Fibroblast of upper back skin (primary cell): Measurements from ENCODE around the gene RAVER2.

Experiments used
- DNase-seq: peaks from one replicate; pipeline ENCODE4 v3.0.0-alpha.2; 2013

Gene RAVER2

DNA sequence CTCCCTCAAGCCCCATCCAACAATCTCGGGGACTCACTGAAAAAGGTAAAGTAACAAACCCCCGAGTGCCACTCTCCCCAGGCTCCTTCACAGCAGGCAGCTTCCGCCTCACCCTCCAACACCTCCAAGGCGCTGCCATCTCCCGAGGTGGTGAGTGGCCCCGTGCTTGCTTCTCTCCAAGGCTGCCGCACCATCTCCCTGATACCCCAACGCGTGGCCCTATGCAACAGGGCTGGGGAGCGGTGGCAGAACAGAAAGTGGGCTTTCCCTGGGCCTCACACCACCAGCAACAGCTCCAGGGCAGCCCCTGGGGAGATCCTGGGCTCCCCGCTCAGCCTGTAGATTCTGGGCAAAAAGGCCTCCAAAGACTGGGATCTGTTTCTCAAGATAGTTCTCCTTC is 105.1 kb downstream of the RAVER2 start:
- no peak for DNase-seq

DNA sequence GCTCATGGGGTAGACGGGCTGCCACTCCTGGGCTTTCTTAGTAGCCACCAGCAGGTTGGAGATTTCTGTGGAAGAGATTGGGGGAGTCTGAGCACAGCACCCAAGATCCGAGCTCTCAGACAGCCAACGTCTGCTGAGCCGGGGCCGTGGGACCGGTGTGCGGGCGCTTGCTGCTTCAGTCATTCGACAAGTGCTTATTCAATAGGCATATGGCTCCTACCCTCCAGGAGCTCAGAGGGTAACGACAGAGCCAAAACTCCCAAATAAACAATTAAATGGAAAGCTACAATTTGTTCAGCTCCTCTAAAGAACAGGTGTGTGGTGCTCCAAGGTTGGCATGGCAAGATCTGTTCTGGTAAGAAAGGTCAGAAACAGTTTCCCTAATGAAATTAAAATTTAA is 106.0 kb downstream of the RAVER2 start:
- DNase-seq: no peak

DNA sequence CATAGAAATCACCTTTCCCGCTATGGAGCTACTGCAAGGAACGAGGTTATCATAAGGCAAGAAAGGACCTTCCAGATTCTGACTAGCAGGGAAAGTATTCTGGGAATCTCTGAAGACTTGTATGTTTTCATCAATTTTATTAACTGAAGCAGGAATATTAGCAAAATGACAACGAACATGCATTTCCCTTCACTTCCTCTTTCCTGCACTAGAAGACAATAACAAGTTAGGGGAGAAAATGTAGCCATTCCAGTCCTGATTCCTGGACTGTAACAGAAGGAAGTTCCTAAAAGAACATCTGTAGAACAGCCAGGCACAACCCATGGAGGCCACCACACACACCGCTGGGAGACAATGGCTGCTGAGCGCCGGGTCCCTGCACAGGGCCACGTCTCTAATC is 106.8 kb downstream of the RAVER2 start:
- DNase-seq: no peak

DNA sequence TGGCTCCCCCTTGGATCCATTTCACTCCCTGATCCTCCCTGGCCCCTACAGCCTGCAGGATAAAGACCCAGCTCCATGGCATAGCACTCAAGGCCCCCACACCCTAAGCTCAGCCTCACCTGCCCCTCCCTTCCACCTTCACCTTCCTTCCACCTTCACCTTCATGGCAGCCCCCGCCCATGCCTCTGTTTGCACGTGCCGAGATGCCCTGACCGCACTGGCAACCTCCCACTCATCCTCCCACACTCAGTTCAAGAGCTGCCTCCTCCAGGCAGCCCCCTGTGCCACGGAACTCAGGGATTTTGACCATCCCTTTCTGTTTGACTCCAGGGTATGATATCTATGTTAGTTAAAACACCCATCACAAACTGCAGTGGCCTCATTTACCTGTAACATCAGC is 109.8 kb downstream of the RAVER2 start:
- DNase-seq: no peak

DNA sequence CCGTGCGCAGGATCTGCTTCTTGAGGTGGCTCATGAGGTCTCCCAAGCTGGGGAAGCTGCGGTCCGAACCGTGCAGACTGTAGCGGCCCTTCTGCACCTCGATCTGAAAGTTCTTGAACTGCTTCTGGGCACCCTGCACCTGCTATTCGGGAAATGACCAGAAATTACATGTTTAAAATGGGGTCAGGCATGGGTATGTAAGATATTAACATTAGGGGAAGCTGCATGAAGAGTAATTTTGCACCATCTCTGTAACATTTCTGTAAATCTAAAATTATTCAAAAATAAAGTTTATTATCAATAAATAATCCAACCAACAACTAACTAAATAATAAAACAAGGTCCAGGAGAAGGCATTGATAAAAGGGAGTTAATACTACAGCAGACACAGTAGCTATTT is 110.7 kb downstream of the RAVER2 start:
- DNase-seq: no peak

DNA sequence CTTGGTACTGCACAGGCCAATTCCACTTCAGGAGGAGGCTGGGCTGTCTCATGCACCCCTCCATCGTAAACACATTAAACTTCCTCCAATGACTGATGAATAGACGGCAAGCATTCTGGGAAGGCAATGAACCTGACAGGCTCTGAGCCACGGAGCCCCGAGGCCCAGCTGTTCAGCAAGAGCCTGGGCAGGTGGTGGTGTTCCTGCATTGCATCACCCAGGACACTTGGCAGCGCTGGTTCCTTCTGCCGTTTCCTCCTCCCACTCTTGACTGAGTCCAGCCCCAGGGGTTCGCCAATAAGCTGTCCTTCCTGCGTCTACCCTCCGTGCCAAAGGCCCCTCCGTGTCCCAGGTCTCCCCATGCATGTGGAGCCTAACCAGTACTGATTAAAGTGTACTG is 111.7 kb downstream of the RAVER2 start:
- no peak for DNase-seq

DNA sequence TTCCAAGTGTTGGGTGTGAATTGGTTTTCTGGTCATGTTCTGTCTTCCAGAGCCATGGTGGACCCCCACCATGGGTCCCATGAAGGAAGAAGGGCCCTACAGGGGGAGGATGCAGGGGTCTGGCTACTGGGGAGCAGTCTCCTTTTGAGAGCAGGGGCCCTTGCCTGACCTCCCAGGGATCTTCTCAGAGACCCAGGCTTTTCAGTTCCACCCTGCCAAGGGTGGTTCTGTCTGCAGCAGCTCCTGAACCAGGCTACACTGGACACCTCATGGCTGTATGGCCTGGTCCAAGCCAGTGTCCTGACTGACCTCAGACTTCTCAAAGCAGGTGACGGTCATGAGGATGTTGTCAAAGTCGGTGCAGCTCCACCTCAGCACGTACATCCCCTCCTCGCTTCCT is 112.5 kb downstream of the RAVER2 start:
- DNase-seq: no peak

DNA sequence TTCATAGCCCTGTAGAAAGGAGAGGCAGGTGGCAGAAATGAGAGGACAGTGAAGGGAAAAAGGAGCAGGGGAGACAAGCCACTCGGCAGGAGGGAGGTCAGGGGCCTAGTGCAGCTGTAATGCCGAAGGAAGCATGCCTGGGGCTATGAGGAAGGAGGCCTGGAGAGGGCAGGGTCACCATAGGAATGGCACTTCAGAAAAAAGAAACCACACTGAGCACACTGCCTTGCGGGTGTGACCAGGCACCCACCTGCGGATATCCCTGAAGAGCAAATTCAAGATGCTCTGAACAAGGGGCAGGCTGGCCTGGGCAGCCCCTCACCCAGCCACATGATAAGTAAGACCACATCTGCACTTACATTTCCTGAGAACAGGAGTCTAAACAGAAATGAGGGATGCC is 116.7 kb downstream of the RAVER2 start:
- peak; percentile 25 for DNase-seq

DNA sequence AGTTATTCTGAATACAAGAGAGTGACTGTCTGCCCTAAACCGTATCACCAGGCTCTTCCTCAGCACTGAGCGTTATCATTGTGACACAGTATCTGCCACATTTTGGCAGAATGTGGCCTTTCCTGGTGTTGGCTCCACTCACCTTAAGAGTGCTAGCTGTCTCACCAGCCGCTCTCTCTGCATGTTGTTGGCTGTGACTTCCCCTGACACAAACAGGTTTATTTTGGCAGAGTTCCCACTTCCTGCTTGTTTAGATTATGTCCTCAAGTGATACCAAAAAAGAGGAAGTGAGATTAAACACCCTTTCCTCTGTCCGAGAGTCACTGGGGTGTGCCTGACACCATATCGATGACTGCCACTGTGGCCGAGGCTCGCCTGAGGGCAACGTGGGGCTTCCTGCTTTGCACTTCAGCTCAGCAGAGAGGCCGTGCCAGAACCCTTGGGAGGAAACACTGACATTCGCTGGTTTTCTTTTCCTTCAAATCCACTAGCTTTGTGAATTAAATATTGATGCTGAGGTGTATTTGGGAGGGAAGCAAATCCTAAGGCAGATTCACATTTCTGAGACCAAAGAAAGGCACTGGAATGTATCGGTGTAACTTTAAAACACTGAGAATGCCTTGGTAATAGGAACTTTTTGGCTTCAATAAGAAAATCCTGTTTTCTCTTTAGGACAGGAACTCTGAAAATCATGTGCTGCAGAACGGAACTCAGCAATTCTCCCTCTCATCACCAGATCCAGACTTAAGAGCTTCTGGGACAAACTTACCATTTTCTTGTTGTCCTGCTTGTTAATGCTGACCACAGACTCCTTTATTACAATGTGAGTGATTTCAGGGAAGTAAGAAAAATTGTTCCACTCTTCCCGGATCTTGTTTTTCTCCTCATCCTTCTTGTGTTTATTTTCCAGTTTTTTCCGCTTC is 119.4 kb downstream of the RAVER2 start:
- DNase-seq: no peak

DNA sequence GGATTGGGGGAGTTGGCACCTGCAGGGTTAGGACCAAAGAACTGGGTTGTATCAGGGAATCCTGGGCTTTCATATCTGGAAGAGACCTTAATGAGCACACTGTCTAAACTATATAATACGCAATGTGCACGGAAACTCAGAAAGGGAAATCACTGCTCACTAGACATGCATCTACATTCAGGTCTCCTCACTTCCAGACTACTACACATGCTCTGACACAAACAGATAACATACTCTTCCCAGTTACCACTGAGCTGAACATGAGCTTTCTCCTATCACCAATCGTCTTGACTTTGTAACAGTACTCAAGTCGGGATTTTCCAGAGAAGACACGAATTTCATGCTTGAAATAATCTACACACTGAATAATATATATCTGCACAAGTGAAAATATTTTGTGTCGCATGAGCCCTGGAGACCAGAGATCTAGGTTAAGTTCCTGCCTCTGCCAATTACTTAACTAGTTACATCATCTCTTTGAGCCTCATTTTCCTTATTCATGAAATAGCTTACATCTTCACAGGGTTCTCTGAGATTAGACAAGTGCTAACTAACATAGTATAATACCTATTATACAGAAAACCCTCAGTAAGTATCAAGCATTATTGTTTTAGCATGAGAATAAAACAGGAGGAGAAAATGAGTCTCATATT is 120.4 kb downstream of the RAVER2 start:
- no peak for DNase-seq

DNA sequence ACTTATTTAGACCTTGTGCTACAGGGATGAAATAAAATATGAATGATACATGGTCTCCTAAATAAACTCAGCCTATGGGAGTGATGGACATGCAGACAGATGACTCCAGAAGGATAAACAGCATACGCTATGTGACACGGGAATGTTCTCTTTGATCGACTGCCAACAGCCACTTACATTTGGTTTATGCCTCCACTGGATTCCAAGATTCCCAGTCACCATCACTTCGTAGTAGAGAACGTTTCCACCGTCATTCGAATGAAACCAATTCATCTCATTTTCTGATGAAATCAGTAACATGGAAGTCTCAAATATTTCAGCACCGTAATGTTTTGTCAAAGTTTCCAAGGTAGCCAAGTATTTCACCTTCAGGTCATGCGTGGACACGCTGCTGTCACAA is 121.8 kb downstream of the RAVER2 start:
- DNase-seq: no peak

DNA sequence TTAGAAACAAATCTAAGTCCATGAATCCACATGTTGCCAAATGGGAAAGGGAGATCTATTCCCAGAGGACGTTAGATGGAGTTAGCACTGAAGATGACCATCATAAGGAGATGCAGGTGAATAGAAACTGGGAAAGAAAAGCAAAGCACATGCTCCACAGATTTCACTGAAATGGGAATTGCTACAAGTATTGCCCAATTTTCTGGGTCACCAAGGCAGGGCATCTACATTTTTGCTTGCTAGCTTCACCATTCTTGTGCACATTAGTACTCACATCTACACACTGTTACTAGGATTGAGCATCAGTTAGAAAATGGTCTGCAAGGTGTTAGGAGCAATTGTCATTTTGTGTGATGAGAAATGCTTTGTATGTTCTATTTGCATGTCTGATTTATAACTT is 122.4 kb downstream of the RAVER2 start:
- DNase-seq: no peak

DNA sequence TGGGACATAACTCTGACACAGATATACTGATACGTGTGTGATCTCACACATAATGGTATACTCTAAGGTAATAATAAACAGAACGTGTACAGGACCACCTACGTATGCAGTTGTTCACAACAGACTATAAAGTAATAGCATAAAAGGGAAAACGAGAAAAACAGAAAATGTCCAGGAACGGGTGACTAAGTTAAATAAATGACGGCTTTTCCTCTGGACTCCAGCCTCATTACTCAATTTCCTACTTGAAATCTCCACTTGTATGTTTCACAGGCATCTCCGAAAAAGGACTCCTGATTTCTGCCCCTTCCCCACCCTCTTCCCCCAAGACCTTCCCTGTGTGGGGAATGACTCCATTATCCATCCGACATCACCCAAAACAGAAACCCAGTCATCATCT is 126.4 kb downstream of the RAVER2 start:
- no peak for DNase-seq

DNA sequence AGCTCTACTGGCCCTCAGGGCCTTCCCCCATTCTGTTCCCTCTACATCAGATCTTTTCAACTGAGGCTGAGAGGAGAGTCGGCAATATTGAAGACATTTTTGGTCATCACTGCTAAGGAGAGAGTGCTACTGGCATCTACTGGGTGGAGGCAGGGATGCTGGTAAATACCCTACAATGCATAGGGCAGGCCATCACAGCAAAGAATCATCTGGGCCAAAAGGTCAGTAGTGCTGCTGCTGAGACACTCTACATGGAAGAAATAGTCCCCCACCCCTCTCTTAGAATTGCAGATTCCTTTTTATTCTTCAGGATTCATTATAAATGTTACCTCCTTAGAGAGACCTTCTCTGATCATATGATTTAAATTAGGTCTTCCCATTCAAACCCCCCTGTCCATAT is 127.2 kb downstream of the RAVER2 start:
- no peak for DNase-seq

DNA sequence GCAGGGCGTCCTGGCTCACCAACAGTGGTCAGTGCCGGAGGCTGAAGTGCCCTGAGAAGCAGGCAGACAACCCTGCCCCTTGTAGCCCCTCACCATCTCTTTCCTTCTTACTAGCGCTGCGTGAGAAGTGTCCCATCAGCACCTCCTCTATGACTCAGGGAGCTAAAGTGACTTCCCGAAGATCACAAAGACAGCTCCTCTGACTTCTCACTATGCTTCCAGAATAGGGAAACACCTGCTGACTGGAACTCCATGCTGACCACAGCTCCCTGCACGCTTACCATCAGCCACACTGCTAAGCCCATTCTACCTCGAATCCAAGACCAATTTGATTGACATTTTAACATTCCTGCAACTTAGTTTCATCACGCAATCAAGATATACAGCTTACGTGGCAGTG is 128.7 kb downstream of the RAVER2 start:
- no peak for DNase-seq

DNA sequence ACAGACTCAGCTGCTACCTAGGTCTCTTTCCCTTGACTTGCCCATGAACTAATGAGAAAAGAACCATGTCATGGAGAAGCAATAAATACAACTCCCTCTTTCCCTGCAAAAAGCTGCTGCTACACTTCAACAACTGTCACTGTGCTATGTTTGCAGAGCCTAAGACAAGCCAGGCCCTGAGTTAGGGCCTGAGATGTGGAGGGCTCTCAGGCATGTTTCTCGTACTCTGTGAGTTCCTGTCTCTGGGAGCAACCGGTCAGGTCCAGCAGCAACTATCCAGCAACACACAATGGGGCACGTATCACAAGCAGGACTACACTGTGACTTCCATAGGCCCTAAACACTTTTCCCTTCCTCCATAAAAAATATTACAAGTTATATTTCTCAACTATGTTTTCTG is 129.8 kb downstream of the RAVER2 start:
- DNase-seq: no peak

DNA sequence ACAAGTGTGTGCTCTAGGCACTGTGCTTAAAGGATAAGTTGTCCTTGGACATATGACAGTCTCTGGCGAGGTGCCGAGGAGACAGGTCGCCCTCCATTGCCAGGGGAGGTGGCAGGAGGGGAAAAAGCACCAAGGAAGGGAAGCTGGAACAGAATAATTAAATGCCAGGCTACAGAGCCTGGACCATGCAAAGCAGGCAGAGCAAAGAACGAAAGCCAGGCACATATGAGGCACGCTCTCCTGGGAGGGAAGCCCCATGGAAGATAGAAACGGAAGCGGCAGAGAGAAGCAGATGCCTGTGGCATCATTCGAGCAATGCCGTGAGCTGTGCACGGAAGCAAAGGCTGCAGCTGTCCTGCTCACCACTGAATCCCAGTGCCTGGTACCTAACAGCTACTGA is 130.2 kb downstream of the RAVER2 start:
- DNase-seq: no peak

DNA sequence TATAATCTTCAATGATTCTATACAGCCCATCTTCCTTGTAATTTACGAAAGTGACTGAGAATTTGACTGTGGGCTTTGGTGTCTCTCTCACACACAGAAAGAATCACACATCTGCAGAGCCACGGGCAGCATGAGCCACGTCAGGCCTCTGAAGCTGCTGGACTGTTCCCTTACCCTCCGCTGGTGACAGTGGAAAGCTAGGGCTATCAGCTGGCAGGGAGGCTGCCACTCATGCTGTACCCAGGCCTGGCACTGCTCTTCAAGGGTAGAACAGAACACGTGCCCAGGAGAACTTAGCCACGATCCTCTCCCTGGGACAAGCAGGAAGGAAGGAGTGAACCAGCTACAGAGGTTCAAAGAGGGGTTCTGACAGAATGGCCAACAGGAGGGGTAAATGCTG is 130.7 kb downstream of the RAVER2 start:
- no peak for DNase-seq

DNA sequence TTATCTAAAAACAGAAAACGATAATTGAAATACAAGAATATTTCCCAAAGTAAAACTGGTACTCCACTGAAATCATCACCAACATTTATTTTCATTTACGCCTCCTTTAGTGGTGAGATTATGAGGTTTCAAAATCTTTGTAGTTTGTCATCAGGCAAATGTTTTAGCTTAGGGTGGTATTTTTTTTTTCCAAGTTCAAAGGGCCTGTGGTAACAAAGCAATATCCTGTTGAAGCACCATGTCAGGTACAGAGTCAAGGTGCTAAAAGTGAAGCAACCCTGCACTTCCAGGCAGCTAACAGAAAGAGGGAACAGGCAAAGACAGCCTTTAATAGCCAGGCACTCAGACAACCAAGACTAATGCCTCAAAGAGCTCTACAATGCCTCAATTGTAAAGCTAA is 132.3 kb downstream of the RAVER2 start:
- no peak for DNase-seq

DNA sequence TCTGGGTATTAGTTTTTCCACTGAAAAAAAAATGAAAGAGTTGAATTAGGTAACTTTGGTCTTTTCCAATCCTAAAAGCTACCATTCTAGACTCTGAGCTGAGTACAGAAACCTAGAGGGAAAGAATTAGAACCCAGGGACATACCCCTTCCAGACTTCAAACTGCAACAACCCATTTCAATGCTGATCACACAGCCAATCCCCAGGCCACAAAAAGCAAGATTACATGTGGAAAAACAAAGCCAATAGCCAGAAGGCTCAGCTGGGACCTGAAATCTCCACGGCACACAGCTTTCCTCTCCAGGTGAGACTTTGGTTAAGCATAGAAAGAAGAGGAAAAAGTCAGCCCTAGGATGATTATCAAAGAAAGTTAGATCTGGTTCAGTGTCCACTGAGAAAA is 132.7 kb downstream of the RAVER2 start:
- DNase-seq: no peak

DNA sequence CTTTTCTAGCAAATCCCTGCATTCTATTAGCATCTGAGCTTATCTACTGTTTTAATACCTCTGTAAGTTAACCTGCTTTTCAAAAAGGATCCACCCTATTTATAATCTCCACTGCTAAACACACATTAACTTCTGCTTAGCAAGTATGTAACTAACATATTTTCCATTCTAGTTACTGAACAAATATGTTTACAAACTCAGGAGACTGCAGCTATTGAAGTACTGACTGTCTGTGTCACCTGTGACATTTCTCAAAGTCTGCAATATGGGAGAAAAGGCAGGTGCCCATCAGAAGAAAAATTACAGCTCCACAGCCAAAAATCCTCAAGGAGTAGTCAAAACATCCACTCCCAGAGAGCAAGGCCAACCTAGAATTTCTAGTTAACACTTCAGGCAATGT is 133.2 kb downstream of the RAVER2 start:
- no peak for DNase-seq

DNA sequence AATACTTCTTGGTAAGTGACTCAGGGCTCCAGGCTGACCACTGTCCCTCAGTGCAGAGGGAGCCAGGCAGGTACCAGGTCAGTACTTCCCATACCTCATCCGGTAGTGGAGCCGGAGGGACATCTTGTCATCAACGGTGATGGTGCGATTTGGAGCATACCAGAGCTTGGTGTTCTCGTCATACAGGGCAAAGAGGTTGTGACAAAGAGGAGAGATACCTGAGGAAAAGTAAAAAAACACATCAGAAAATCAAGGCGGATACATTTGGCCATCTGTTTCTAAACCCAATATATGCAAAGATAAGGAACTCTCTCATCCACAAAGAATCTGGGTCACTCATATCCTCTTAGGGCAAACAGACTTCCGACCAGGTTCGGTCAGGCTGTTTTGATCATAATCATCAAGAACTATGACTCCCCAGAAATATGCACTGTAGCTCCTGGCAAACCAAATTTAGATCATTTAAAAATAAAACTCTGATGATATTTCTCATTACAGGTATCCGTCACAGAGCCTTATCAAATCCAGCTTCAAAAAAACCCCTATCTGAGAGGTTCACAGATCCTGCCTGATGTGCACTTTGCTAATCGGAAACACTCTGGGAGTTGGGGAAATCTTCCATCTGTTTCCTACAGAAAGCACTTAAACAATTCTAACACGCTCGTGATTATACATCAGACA is 134.2 kb downstream of the RAVER2 start:
- DNase-seq: no peak

DNA sequence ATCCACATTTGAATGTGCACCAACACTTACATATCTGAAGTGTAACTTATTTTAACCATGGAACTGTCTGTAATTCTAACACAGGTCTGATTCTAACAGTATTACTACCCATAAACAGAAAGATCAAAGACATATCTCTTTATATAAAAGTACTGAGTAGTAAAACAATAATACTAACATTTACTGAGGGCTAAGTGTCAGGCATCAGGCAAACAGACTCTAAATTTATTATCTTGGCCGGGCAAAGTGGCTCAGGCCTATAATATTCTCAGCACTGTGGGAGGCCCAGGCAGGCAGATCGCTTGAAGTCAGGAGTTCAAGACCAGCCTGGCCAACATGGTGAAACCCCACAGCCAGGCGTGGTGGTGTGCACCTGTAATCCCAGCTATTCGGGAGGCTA is 135.6 kb downstream of the RAVER2 start:
- DNase-seq: no peak

DNA sequence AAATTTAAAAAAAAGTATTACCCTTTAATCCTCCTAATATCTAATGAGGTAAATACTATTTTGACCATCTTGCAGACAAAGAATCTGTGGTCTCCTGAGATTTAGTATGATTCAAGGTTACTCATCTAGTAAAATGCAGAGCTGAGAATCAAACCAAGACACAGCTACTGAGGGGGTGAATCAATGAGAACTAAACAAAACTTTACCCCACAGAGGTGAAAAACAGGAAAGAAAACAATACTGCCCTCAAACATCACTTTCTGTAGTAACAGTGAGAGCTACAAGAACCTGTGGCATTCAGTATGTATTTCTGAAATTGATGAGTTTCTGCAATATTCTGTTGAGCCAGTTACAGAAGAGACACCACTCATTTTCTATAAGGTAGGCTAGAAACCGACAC is 136.4 kb downstream of the RAVER2 start:
- peak; percentile 57 for DNase-seq
